ENCODE data around the gene NPR2. TPM values are rescaled to one million over a fixed set of nuclear protein-coding genes. Genes with fewer than 3 reads are reported as not detected.

Gene NPR2
- total RNA-seq, 1 experiment from 2014 or later = 10.1 TPM

DNA sequence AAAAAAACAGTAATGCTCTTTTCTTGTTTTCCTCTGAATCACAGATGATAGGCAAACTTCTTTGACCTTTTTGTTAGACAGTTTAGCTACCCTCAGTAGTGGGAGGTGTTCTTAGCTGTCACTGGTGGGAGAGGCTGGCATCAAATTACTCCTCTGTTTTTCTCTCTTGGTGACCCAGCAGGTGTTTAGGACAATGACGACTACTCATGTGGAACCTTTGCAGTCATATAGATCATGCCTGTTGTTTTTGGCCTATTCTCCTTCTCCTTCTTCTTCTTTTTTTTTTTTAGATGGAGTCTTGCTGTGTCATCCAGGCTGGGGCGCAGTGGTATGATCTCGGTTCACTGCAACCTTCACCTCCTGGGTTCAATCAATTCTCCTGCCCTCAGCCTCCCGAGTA lies 15.4 kb upstream of the NPR2 start:
- no peak overlapping the region for H3K4me3 Mint-ChIP-seq
- H3K27ac Mint-ChIP-seq = no peak overlapping the region
- no peak for DNase-seq (ENCODE audit: low spot score)
- no peaks in the 10 kb centered on the region for H3K27me3 Mint-ChIP-seq (ENCODE audit: low read depth)
- POLR2A ChIA-PET = interaction anchor here (1.2 kb wide), 1 partner anchor 27 kb away, joined by 3 read pairs; the partner anchor contains the start of genes GBA2 and RGP1
- H3K9me3 Mint-ChIP-seq = no peaks in the 10 kb centered on the region; the same call in 1 of the 2 replicates
- peaks cover 18% of the 10 kb centered on the region for H3K4me1 Mint-ChIP-seq
- CTCF ChIA-PET = interaction anchor here (0.9 to 4.0 kb wide), 14 partner anchors 14 to 127 kb away, joined by 3 to 40 read pairs (median 5); partner anchors contain the start of genes GBA2, HINT2, RGP1 and SPAG8
- H3K36me3 Mint-ChIP-seq = peaks cover 5% of the 10 kb centered on the region; the same call in 1 of the 2 replicates
- TF ChIP-seq TCF7 (CRISPR knock-in tag; IDR thresholded peaks at IDR 0.05; ENCODE audit: low read depth) (no peak), KAT7 (CRISPR knock-in tag; IDR thresholded peaks at IDR 0.05; ENCODE audit: borderline replicate concordance) (no peak), IRF2 (CRISPR knock-in tag; IDR thresholded peaks at IDR 0.05; ENCODE audit: borderline replicate concordance, low read depth) (no peak), FOXP1 (CRISPR knock-in tag; IDR thresholded peaks at IDR 0.05; ENCODE audit: borderline replicate concordance) (no peak), ZNF121 (CRISPR knock-in tag; IDR thresholded peaks at IDR 0.05) (no peak), TP53 (CRISPR knock-in tag; IDR thresholded peaks at IDR 0.05) (no peak), GTF2I (CRISPR knock-in tag; conservative IDR thresholded peaks at IDR 0.05) (no peak)
- TF ChIP-seq, protein P1, sequence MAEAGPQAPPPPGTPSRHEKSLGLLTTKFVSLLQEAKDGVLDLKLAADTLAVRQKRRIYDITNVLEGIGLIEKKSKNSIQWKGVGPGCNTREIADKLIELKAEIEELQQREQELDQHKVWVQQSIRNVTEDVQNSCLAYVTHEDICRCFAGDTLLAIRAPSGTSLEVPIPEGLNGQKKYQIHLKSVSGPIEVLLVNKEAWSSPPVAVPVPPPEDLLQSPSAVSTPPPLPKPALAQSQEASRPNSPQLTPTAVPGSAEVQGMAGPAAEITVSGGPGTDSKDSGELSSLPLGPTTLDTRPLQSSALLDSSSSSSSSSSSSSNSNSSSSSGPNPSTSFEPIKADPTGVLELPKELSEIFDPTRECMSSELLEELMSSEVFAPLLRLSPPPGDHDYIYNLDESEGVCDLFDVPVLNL (CRISPR knock-in tag; IDR thresholded peaks at IDR 0.05; ENCODE audit: borderline replicate concordance, low read depth) = no peak
- TF ChIP-seq, protein P2, sequence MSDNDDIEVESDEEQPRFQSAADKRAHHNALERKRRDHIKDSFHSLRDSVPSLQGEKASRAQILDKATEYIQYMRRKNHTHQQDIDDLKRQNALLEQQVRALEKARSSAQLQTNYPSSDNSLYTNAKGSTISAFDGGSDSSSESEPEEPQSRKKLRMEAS (CRISPR knock-in tag; IDR thresholded peaks at IDR 0.05) = no peak
- TF ChIP-seq, protein P3, sequence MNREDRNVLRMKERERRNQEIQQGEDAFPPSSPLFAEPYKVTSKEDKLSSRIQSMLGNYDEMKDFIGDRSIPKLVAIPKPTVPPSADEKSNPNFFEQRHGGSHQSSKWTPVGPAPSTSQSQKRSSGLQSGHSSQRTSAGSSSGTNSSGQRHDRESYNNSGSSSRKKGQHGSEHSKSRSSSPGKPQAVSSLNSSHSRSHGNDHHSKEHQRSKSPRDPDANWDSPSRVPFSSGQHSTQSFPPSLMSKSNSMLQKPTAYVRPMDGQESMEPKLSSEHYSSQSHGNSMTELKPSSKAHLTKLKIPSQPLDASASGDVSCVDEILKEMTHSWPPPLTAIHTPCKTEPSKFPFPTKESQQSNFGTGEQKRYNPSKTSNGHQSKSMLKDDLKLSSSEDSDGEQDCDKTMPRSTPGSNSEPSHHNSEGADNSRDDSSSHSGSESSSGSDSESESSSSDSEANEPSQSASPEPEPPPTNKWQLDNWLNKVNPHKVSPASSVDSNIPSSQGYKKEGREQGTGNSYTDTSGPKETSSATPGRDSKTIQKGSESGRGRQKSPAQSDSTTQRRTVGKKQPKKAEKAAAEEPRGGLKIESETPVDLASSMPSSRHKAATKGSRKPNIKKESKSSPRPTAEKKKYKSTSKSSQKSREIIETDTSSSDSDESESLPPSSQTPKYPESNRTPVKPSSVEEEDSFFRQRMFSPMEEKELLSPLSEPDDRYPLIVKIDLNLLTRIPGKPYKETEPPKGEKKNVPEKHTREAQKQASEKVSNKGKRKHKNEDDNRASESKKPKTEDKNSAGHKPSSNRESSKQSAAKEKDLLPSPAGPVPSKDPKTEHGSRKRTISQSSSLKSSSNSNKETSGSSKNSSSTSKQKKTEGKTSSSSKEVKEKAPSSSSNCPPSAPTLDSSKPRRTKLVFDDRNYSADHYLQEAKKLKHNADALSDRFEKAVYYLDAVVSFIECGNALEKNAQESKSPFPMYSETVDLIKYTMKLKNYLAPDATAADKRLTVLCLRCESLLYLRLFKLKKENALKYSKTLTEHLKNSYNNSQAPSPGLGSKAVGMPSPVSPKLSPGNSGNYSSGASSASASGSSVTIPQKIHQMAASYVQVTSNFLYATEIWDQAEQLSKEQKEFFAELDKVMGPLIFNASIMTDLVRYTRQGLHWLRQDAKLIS (CRISPR knock-in tag; IDR thresholded peaks at IDR 0.05; ENCODE audit: borderline replicate concordance) = no peak
- ATAC-seq = no peak

DNA sequence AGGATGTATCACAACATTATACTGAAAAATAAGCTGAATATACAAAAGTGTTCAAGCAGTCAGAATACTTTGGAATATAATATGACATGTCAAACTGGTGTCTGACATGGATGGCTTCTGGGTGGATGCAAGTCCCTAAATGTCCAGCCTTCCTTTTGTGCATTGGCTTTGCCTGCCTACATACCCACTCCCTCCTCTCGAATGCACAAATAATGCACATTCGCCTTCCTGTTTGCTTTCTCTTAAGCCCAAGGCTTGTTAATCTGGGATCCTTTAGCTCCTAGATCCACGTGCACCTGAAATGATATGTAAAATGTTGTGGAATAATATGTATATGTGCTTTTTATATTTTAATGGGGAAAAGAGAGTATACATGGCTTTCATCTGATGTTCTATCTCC lies 12.9 kb upstream of the NPR2 start:
- Mint-ChIP-seq H3K4me3 (no peak overlapping the region), H3K36me3 (peaks cover 9% of the 10 kb centered on the region), H3K9me3 (peaks cover 4% of the 10 kb centered on the region), H3K4me1 (peaks cover 18% of the 10 kb centered on the region), H3K27ac (no peak overlapping the region), H3K27me3 (ENCODE audit: low read depth) (no peaks in the 10 kb centered on the region)
- ChIA-PET CTCF (interaction anchor here (0.8 to 1.2 kb wide), 5 partner anchors 12 to 176 kb away, joined by 3 to 6 read pairs (median 4); partner anchors contain the start of gene HINT2), POLR2A (no interaction called here)
- no peak for DNase-seq (ENCODE audit: low spot score)
- no peak for TF ChIP-seq ZNF138 (CRISPR knock-in tag; conservative IDR thresholded peaks at IDR 0.05)
- TF ChIP-seq, protein P4, sequence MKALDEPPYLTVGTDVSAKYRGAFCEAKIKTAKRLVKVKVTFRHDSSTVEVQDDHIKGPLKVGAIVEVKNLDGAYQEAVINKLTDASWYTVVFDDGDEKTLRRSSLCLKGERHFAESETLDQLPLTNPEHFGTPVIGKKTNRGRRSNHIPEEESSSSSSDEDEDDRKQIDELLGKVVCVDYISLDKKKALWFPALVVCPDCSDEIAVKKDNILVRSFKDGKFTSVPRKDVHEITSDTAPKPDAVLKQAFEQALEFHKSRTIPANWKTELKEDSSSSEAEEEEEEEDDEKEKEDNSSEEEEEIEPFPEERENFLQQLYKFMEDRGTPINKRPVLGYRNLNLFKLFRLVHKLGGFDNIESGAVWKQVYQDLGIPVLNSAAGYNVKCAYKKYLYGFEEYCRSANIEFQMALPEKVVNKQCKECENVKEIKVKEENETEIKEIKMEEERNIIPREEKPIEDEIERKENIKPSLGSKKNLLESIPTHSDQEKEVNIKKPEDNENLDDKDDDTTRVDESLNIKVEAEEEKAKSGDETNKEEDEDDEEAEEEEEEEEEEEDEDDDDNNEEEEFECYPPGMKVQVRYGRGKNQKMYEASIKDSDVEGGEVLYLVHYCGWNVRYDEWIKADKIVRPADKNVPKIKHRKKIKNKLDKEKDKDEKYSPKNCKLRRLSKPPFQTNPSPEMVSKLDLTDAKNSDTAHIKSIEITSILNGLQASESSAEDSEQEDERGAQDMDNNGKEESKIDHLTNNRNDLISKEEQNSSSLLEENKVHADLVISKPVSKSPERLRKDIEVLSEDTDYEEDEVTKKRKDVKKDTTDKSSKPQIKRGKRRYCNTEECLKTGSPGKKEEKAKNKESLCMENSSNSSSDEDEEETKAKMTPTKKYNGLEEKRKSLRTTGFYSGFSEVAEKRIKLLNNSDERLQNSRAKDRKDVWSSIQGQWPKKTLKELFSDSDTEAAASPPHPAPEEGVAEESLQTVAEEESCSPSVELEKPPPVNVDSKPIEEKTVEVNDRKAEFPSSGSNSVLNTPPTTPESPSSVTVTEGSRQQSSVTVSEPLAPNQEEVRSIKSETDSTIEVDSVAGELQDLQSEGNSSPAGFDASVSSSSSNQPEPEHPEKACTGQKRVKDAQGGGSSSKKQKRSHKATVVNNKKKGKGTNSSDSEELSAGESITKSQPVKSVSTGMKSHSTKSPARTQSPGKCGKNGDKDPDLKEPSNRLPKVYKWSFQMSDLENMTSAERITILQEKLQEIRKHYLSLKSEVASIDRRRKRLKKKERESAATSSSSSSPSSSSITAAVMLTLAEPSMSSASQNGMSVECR (CRISPR knock-in tag; IDR thresholded peaks at IDR 0.05; ENCODE audit: borderline replicate concordance) = no peak
- TF ChIP-seq, protein P1 (CRISPR knock-in tag; IDR thresholded peaks at IDR 0.05; ENCODE audit: borderline replicate concordance, low read depth) = no peak
- TF ChIP-seq, protein P5, sequence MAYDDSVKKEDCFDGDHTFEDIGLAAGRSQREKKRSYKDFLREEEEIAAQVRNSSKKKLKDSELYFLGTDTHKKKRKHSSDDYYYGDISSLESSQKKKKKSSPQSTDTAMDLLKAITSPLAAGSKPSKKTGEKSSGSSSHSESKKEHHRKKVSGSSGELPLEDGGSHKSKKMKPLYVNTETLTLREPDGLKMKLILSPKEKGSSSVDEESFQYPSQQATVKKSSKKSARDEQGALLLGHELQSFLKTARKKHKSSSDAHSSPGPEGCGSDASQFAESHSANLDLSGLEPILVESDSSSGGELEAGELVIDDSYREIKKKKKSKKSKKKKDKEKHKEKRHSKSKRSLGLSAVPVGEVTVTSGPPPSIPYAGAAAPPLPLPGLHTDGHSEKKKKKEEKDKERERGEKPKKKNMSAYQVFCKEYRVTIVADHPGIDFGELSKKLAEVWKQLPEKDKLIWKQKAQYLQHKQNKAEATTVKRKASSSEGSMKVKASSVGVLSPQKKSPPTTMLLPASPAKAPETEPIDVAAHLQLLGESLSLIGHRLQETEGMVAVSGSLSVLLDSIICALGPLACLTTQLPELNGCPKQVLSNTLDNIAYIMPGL (CRISPR knock-in tag; IDR thresholded peaks at IDR 0.05) = no peak
- TF ChIP-seq ETV6 (CRISPR knock-in tag; IDR thresholded peaks at IDR 0.05) = no peak
- TF ChIP-seq, protein P6, sequence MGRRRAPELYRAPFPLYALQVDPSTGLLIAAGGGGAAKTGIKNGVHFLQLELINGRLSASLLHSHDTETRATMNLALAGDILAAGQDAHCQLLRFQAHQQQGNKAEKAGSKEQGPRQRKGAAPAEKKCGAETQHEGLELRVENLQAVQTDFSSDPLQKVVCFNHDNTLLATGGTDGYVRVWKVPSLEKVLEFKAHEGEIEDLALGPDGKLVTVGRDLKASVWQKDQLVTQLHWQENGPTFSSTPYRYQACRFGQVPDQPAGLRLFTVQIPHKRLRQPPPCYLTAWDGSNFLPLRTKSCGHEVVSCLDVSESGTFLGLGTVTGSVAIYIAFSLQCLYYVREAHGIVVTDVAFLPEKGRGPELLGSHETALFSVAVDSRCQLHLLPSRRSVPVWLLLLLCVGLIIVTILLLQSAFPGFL (CRISPR knock-in tag; IDR thresholded peaks at IDR 0.05; ENCODE audit: borderline replicate concordance) = no peak
- TF ChIP-seq CBFB (CRISPR knock-in tag; IDR thresholded peaks at IDR 0.05; ENCODE audit: low read depth) = no peak
- TF ChIP-seq TCF7 (CRISPR knock-in tag; IDR thresholded peaks at IDR 0.05; ENCODE audit: low read depth) = no peak
- no peak for TF ChIP-seq TEAD1 (CRISPR knock-in tag; IDR thresholded peaks at IDR 0.05)
- TF ChIP-seq, protein P7, sequence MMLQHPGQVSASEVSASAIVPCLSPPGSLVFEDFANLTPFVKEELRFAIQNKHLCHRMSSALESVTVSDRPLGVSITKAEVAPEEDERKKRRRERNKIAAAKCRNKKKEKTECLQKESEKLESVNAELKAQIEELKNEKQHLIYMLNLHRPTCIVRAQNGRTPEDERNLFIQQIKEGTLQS (CRISPR knock-in tag; conservative IDR thresholded peaks at IDR 0.05) = no peak
- TF ChIP-seq ZBTB21 (CRISPR knock-in tag; IDR thresholded peaks at IDR 0.05; ENCODE audit: borderline replicate concordance) = no peak
- TF ChIP-seq OVOL2 (CRISPR knock-in tag; IDR thresholded peaks at IDR 0.05; ENCODE audit: borderline replicate concordance) = no peak
- no peak for ATAC-seq

Data from WTC11 (cell line).